ENCODE results near the gene CD93.

DNA sequence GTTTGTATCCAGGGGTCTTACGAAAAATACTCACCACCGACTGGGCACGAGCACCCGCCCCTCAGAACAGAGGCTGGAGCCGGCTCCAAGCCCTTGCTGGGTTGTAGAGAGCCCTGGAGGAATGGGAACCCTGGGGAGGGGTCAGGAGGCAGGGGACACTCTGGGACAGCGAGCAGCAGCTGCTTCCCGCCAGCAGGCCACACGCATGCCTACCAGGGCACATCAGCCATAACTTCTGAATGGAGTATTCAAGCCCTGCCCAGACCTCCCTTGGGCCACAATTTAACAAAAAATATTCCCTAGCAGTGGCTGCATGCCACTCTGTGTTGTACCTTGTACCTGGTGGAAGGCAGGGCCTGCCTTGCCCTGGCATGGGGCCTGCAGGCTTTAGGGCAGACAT lies 31.6 kb upstream of the CD93 start:
- no peak for TF ChIP-seq CTCF (IDR thresholded peaks at IDR 0.05; ENCODE audit: insufficient read depth, low read depth, low read length)
- no peak for TF ChIP-seq EZH2 (IDR thresholded peaks at IDR 0.05; ENCODE audit: insufficient read depth, low read length)

Data from astrocyte (in vitro differentiated cells and primary cell).